ENCODE data around the gene CTRL.

The CTRL gene

DNA sequence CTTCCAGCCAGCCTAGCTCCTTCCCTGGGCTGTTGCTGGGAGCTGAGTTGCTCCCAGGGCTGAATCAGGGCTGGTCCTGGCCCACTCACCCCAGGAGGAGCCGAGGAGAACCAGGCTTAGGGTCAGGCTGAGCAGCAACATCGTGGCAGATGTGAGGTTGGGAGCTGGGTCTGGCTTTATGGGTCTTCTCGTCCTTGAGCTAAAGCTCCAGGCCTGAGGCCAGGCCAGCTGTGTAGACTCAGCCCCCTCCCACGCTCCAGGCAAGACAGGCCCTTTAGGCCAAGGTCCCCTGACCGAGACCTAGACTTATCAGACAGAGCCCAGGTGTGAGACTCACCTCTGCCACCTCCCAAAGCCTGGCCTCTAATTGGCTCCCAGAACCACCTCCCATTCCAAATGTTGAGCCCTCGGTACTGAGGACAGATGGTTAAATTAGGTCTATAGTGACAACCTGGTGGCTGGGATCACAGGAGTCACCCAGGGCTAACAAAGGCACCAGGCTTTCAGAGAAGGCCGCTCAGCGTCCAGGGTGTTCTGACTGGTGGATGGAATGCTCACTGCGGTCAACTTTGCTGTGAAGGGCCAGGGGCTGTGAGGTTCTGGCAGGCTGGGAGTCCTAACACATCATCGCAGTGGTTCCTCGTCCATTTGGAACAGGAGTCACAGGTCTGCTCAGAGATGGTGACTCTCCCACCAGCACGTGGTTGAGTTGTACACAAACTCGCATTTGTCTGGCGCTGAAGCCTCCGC lies at the start of gene CTRL:
CTRL (minus strand) TSS at position 151 of the 750 bp plus-strand sequence; CDS start at position 141, 10 bp downstream.
- TF ChIP-seq GATA2 (IDR thresholded peaks at IDR 0.05; ENCODE audit: low read depth, low read length) (no peak), GATA3 (IDR thresholded peaks at IDR 0.05; ENCODE audit: low read depth, low read length) (no peak)

GRCh38 chr16:67979955-67980678 lies 48.5 kb upstream of the CTRL start, which contains the start of gene DPEP3:
TSS of gene DPEP3 (minus strand) at chr16:67980499. CDS start at chr16:67980380, 119 bp downstream.
- TF ChIP-seq GATA3 (IDR thresholded peaks at IDR 0.05; ENCODE audit: low read depth, low read length) (no peak), GATA2 (IDR thresholded peaks at IDR 0.05; ENCODE audit: low read depth, low read length) (no peak)

DNA sequence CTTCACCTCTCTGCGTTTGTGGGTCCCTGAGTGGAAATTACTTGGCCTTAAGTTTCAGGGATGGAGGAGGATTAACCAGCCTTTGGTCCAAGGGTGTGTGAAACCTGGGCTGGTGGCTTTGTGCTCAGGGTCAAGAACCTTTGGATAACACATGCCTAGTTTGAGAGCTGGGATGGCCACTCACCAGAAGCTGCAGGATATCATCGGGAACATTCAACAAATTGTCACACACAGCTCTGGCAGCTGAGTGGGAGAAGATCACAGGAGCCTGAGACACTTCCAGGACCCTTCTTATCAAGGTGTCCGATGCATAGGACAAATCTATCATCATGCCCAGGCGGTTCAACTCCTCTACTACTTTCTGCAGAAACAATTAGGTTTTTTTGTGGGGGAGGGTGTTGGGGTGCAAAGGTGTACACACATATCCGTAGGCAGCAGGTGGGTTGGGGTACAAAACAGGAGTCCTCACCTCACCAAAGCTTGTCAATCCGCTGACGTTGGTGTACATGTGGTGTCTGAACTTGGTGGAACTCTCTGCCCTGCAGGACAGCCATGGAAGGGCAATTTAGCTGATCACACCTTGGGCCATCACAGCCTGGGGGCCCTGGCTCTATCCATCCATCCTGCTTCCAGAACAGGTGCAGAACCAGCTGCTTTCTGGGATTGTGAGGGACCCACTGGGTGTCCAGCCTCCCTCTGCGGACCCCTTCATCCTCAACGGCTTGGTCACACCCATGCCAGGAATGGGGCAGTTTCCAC lies 46.0 kb upstream of the CTRL start:
- no peak for TF ChIP-seq GATA3 (IDR thresholded peaks at IDR 0.05; ENCODE audit: low read depth, low read length)
- no peak for TF ChIP-seq GATA2 (IDR thresholded peaks at IDR 0.05; ENCODE audit: low read depth, low read length)

DNA sequence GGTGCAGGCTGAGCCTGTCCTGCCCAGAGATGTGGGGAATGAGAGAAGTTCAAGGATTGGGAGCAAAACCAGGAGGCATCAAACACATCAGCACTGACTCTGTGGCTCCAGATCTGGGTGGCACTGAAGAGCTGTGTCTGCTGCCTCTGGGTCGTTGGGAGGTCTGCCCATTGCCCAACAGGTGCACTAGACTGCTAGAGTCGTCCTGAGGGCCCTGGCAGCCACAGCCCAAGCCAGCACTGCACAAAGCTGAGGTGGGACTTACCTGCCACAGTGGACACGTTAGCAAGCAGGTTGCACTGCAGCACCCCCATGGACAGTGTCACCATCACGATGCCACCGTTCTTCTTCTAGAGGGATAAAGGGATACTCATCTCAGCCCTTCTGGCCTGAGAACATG lies 45.3 kb upstream of the CTRL start:
- TF ChIP-seq GATA2 (IDR thresholded peaks at IDR 0.05; ENCODE audit: low read depth, low read length) (no peak), GATA3 (IDR thresholded peaks at IDR 0.05; ENCODE audit: low read depth, low read length) (no peak)

- TF ChIP-seq GATA2 (IDR thresholded peaks at IDR 0.05; ENCODE audit: low read depth, low read length) (no peak), GATA3 (IDR thresholded peaks at IDR 0.05; ENCODE audit: low read depth, low read length) (no peak)
Observed at GRCh38 chr16:67976205-67976604, 44.5 kb upstream of the CTRL start.

- TF ChIP-seq GATA2 (IDR thresholded peaks at IDR 0.05; ENCODE audit: low read depth, low read length) (no peak), GATA3 (IDR thresholded peaks at IDR 0.05; ENCODE audit: low read depth, low read length) (no peak)
Observed at GRCh38 chr16:67975321-67976105, 43.9 kb upstream of the CTRL start.

GRCh38 chr16:67971111-67971510 lies 39.4 kb upstream of the CTRL start:
- TF ChIP-seq GATA2 (IDR thresholded peaks at IDR 0.05; ENCODE audit: low read depth, low read length) (no peak), GATA3 (IDR thresholded peaks at IDR 0.05; ENCODE audit: low read depth, low read length) (no peak)

- TF ChIP-seq GATA2 (IDR thresholded peaks at IDR 0.05; ENCODE audit: low read depth, low read length) (no peak), GATA3 (IDR thresholded peaks at IDR 0.05; ENCODE audit: low read depth, low read length) (no peak)
Observed at GRCh38 chr16:67969254-67970039, 37.8 kb upstream of the CTRL start.

- TF ChIP-seq GATA2 (IDR thresholded peaks at IDR 0.05; ENCODE audit: low read depth, low read length), result no peak
- TF ChIP-seq GATA3 (IDR thresholded peaks at IDR 0.05; ENCODE audit: low read depth, low read length), result no peak
Observed at GRCh38 chr16:67968400-67969253, 37.0 kb upstream of the CTRL start, which contains the start of gene SLC12A4. TSS of gene SLC12A4 (minus strand) at chr16:67968637. CDS start at chr16:67968553, 84 bp downstream.

DNA sequence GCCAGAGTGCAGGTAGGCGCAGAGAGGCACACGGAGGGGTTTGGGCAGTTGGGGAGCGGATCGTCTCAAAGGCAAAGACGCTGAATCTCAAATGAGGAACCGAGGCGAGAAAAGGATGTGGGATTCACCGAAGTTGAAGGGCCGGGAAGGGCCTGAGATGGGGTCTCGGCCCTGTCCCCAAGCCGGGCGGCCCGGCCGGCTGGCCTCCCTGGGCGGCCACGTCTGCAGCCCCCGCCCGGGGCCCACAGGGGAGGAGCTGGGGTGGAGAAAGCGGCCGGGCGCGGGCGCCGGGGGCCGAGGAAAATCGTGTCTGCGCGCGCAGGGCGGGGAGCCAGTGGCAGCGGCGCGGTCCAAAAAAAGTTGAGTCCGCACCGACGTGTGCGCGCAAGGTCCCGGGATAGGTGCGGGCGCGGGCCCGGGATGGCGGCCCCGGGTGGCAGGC lies 36.3 kb upstream of the CTRL start:
- TF ChIP-seq GATA3 (IDR thresholded peaks at IDR 0.05; ENCODE audit: low read depth, low read length), result no peak
- no peak for TF ChIP-seq GATA2 (IDR thresholded peaks at IDR 0.05; ENCODE audit: low read depth, low read length)

DNA sequence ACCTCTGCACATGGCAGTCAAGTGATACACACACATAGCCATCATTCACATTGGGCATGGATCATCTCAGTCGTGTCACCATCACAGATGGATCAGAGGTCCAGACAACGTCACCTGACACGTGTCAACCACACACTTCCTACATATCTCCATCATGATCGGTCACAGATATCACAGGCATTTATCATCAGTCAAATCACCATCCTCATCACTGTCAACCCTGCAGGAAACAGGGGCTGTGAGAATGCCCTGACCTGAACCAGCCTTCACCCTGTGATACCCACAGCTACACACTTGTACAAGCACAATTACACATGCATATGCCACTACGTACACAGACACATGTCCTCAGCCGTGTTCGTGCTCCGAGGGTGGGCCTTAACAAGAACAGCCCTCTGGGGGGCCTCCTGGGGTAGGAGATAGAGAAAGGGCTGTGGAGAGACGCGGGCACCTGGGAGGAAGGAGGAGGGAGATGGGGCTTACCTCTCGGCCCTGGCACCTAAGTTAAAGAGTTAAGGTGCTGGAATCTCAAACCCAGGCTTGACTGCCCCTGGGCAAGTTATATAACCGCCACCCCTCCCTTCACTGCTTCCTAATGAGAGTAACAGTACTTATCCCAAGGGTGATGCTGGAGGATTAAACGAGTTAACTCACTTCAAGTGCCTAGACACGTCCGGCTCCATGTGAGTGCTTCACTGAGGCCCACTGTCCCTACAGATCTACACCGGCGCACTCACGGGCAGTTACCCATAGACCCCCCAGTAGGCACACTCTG lies 35.7 kb upstream of the CTRL start:
- TF ChIP-seq GATA2 (IDR thresholded peaks at IDR 0.05; ENCODE audit: low read depth, low read length), result no peak
- TF ChIP-seq GATA3 (IDR thresholded peaks at IDR 0.05; ENCODE audit: low read depth, low read length), result no peak

All from SH-SY5Y (cell line).